CD4-positive, alpha-beta T cell treated with Interferon alpha-2 for 1 hour (primary cell): ENCODE data around the gene SLC2A3.
"Not testable (repeated sequence)": the region's sequence is repeated elsewhere in the genome, so short reads cannot be mapped to it uniquely, and the experiment has no call there.

ENCODE experiments used
- DNase-seq, 2 donors: peaks; one replicate each; pipeline ENCODE4 v3.0.0-alpha.2; 2020 to 2022

SLC2A3 gene

DNA sequence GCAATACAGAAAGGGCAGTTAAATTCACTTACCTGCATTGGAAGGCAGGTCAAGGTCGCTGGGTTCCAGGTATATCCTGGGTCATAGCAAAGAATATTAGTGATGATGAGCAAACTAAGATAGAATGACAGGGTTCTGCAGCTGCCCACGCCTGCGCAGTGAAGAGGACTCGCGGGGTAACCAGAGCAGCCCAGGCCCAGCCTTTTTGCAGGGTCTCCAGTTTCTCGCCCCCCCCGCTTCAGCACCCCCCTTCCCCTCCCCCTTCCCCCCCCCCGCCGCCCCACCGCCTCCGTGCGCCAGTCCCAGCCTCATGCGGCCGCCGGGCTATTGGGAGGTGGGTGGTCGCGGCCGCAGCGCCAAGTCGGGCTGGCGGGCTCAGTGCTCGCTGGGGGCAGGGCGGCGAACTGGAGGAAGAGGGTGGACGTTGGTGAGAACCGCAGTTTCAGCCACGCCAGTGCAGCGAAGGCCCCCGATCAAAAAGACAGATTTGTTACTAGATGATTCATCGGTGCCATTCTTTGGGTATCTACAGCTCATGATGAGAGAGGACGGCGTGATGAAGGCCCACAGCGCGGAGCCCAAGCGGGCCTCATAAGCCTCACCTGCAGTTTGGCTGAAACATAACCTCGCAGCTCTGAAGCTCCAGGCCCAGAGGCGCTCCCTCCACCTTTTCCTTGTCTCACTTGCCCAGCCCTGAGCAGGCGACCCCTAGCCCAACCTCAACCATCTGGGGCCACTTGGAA is 20.2 kb downstream of the SLC2A3 start:
- DNase-seq, result no peak

- peak in 1 of 2 donors; percentile 10 for DNase-seq
Measured at GRCh38 chr12:7910106-7910505, 25.9 kb downstream of the SLC2A3 start.

DNA sequence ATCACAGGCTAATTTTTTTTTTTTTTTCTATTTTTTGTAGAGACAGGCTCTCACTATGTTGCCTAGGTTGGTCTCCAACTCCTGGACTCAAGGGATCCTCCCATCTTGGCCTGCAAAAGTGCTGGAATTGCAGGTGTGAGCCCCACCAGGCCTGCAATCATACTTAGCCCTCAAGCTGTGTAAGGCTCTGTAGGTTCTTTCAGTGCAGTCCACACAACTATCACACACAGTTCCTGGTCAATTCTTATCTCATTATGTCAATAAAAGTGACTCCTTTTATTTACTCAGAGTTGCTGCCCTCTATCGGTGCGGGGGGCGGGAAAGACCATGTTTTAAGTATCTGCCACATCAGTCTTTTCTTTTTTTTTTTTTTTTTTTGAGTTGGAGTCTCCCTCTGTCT is 29.0 kb downstream of the SLC2A3 start:
- DNase-seq, result peak in 1 of 2 donors; percentile 28

DNA sequence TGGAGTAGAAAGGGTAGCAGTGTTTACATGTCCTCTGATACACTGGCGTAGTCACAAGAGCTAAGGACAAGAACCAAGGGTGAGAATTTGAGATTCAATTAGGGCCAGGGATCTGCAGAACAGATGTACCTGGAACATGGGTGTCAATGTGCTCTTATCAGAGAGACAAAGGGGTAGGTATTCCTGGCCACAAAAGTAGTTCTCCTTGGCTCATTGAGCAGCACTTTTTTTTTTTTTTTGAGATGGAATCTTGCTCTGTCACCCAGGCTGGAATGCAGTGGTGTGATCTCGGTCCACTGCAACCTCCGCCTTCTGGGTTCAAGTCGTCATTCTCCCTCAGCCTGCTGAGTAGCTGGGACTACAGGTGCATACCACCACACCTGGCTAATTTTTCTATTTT is 29.7 kb downstream of the SLC2A3 start:
- DNase-seq, result not testable (repeated sequence)

DNA sequence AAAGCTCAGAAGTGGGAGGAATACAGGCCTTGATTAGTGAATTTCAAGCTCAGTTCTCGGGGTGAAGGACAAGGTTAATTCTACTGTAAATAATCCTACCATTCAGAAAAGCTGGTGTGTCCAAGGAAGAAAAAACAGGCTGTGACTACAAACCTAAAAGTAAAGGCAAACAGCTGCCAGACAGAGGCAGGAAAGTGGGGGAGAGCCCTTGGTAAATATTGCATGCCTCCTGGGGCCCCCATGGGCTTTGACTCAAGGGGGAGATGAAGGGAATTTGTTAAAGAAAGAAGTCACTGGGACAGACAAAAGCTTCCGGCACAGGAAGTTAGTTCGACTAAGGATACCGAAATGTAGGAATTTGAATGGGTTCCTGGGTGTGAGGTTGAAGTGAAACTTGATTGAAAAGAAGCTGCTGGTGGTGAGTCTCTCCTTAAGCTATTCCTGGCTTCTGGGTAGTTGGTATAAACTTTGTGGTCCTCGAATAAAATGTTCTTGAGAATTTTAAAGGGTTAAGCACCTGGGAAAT is 30.3 kb downstream of the SLC2A3 start:
- DNase-seq, result not testable (repeated sequence)

GRCh38 chr12:7905071-7905470 is 30.9 kb downstream of the SLC2A3 start:
- DNase-seq, result no peak

DNA sequence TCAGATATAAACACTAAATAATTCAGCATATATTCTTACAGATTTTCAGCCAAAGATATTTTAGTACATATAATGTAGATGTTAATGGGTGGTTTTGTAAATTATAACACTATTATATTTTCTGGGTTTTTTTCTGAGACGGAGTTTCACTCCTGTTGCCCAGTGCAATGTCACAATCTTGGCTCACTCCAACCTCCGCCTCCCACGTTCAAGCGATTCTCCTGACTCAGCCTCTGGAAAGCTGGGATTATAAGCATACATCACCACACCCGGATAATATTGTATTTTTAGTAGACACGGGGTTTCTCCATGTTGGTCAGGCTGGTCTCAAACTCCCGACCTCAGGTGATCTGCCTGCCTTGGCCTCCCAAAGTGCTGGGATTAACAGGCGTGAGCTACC is 33.6 kb downstream of the SLC2A3 start:
- DNase-seq, result not testable (repeated sequence)

DNA sequence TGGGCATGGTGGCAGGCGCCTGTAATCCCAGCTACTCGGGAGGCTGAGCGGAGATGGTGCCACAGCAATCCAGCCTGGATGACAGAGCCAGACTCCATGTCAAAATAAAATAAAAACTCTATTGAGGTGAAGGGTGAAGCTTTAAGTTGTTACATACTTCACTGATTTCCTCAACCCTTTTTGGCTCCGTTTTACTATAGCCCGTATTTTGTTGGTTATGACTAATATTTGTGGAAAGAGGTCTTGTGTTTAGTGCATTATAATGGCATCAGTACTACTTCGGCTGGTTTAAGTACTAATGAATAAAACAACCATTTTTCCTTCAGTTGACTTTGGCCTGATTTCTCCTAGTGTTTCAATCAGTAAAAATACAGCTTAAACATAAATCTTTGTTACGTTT is 36.2 kb downstream of the SLC2A3 start:
- DNase-seq, result no peak

GRCh38 chr12:7896726-7897125 is 39.3 kb downstream of the SLC2A3 start:
- DNase-seq, result not testable (repeated sequence)

DNA sequence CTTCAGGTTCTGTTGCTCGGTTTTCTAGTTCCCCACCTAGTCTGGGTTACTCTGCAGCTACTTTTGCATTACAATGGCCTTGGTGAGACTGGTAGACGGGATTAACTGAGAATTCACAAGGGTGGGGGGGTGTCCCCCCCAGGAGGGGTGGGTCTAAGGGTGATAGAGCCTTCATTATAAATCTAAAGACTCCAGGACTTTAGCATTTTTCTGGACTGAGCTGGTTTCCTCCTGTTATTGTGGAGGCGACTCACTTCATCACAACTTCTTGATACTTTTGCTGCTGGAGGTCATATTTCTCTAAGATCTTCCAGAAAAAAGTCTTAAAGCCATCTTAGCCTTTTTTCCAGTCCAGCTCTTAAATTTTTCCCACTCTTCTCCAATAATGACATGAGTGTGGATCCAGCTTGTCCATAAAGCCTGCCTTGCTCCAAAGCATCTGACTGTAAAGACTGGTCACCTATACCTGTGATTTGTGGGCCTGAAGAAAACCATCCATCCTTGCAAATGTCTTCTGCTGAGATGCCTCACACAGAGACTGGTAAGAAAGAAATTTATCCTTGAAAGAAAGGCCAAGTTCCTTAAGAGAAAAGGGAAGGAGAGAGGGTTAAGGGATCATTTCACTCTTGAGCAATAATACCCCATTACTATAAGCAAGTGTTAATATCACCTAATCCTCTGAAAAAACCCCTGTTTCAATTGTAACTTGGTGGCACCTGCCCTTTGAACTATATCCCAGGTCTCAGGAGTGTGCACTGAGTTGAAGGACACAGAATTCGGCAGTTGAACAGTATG is 43.6 kb downstream of the SLC2A3 start:
- no peak for DNase-seq

GRCh38 chr12:7884689-7885088 is 51.3 kb downstream of the SLC2A3 start:
- DNase-seq, result no peak

GRCh38 chr12:7881736-7882120 is 54.3 kb downstream of the SLC2A3 start:
- DNase-seq, result not testable (repeated sequence)

DNA sequence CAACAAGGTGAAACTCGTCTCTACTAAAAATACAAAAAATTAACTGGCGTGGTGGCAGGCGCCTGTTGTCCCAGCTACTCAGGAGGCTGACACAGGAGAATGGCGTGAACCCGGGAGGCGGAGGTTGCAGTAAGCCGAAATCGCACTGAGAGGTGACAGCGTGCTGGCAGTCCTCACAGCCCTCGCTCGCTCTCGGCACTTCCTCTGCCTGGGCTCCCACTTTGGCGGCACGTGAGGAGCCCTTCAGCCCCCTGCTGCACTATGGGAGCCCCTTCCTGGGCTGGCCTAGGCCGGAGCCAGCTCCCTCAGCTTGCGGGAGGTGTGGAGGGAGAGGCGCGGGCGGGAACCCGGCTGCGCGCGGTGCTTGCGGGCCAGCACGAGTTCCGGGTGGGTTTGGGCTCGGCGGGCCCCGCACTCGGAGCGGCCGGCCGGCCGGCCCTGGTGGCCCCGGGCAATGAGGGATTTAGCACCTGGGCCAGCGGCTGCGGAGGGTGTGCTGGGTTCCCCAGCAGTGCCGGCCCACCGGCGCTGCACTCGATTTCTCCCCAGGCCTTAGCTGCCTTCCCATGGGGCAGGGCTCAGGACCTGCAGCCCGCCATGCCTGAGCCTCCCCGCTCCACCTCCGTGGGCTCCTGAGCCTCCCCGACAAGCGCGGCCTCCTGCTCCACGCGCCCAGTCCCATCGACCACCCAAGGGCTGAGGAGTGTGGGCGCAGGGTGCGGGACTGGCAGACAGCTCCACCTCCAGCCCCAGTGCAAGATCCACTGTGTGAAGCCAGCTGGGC is 54.8 kb downstream of the SLC2A3 start:
- not testable (repeated sequence) for DNase-seq

DNA sequence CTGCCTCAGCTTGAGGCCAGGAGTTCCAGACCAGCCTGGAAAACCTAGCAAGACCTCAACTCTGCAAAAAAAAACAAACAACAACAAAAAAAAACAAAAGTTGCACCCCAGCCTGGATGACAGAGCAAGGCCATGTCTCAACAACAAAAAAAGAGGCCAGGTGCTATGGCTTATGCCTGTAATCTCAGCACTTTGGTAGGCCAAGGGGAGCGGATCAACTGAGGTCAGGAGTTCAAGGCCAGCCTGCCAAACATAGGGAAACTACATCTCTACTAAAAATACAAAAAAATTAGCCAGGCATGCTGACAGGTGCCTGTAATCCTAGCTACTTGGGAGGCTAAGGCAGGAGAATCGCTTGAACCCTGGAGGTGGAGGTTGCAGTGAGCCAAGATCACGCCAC is 56.7 kb downstream of the SLC2A3 start:
- DNase-seq, result no peak

DNA sequence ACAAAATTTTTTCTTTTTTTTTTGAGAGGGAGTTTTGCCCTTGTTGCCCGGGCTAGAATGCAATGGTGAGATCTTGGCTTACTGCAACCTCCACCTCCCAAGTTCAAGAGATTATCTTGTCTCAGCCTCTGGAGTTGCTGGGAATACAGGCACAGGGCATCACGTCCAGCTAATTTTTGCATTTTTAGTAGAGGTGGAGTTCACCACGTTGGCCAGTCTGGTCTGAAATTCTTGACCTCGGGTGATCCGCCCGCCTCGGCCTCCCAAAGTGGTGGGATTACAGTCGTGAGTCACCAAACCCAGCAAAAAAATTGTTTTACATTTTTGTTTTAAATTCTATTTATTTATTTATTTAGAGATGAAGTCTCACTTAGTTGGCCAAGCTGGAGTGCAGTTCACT is 58.6 kb downstream of the SLC2A3 start:
- no peak for DNase-seq

GRCh38 chr12:7872566-7873319 is 63.2 kb downstream of the SLC2A3 start, which contains the start of gene SLC2A14:
Gene SLC2A14 (minus strand): TSS chr12:7872915. CDS start chr12:7869880, 3,035 bp downstream.
- no peak for DNase-seq

DNA sequence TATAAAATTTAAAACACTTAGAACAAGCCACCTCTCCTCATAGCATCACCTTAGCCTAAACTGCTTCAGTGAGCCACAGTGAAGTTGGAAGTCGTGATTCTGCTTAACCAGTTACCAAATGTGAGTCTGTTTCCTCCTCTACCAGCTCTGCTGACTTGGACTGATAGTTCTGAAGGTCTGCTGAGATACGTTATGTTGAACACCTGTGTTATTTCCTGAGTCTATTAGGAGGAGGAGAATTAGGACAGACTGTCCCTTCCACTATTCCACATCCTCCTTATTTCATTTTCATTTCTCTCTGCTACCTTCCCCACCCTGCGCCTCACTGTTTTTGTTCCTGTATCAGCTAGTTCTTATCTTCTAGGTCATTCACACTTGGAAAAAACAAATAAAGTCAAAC is 65.7 kb downstream of the SLC2A3 start:
- DNase-seq, result no peak
